A673 (cell line): ENCODE results near the gene CFAP221.

Experiments
- CTCF ChIP-seq: fragments of 300-800, 200-600 bp; sonication (generic); conservative IDR thresholded peaks from 2 replicates; pipeline ENCODE4 v1.5.1; 2017; ENCODE audit warnings: low read depth, mild to moderate bottlenecking, antibody characterized with exemption, low read length, moderate library complexity, mixed read lengths
- EZH2 ChIP-seq: fragments of 200-600 bp; sonication (generic); IDR thresholded peaks from 2 replicates; pipeline ENCODE4 v1.6.1; 2017; ENCODE audit warnings: borderline replicate concordance, low read depth, mild to moderate bottlenecking, mixed read lengths, antibody characterized with exemption, low read length; ENCODE audit not compliant: poor library complexity, severe bottlenecking

- TF ChIP-seq EZH2 (no peak), CTCF (no peak)
Measured at GRCh38 chr2:119699016-119699606, 154.9 kb downstream of the CFAP221 start.
